ENCODE data around the gene TIMP3.

TIMP3 gene

GRCh38 chr22:32800158-32800882, 1.2 kb upstream of the TIMP3 start:
- POLR2A ChIA-PET = no interaction called here

GRCh38 chr22:32800994-32801536, 440 bp upstream of the TIMP3 start:
- ChIA-PET CTCF (interaction anchor here (1.0 to 9.7 kb wide), 3 partner anchors 9 to 271 kb away, joined by 3 to 175 read pairs (median 3); no protein-coding TSS in a partner anchor), POLR2A (no interaction called here)
- no peak for TF ChIP-seq CTCF (IDR thresholded peaks at IDR 0.05; ENCODE audit: control extremely low read depth, extremely low read depth, low read depth, missing control alignments)
- DNase-seq (ENCODE audit: extremely low spot score) = no peak

More at GRCh38 chr22:32800158-32800882, 1.2 kb upstream of the TIMP3 start:
- no peak for TF ChIP-seq CTCF (IDR thresholded peaks at IDR 0.05; ENCODE audit: control extremely low read depth, extremely low read depth, low read depth, missing control alignments)
- CTCF ChIA-PET = interaction anchor here (0.7 to 9.7 kb wide), 4 partner anchors 9 to 272 kb away, joined by 3 to 175 read pairs (median 4); no protein-coding TSS in a partner anchor
- no peak for DNase-seq (ENCODE audit: extremely low spot score)

GRCh38 chr22:32802237-32802765, 796 bp downstream of the TIMP3 start:
- no peak for TF ChIP-seq CTCF (IDR thresholded peaks at IDR 0.05; ENCODE audit: control extremely low read depth, extremely low read depth, low read depth, missing control alignments)
- ChIA-PET CTCF (interaction anchor here (1.4 kb wide), 1 partner anchor 10 kb away, joined by 3 read pairs; no protein-coding TSS in a partner anchor), POLR2A (no interaction called here)
- DNase-seq (ENCODE audit: extremely low spot score) = no peak

GRCh38 chr22:32803020-32803737, 1.7 kb downstream of the TIMP3 start:
- ChIA-PET CTCF (interaction anchor here (0.6 to 1.4 kb wide), 2 partner anchors 11 to 141 kb away, joined by 3 read pairs; no protein-coding TSS in a partner anchor), POLR2A (no interaction called here)
- no peak for TF ChIP-seq CTCF (IDR thresholded peaks at IDR 0.05; ENCODE audit: control extremely low read depth, extremely low read depth, low read depth, missing control alignments)
- DNase-seq (ENCODE audit: extremely low spot score) = no peak

GRCh38 chr22:32803738-32804435, 2.4 kb downstream of the TIMP3 start:
- no peak for DNase-seq (ENCODE audit: extremely low spot score)
- no peak for TF ChIP-seq CTCF (IDR thresholded peaks at IDR 0.05; ENCODE audit: control extremely low read depth, extremely low read depth, low read depth, missing control alignments)
- CTCF ChIA-PET = interaction anchor here (0.6 kb wide), 1 partner anchor 142 kb away, joined by 3 read pairs; no protein-coding TSS in a partner anchor
- POLR2A ChIA-PET = no interaction called here

Data from GM10248 (cell line).